Measurements from ENCODE around the gene DZIP1L.

DNA sequence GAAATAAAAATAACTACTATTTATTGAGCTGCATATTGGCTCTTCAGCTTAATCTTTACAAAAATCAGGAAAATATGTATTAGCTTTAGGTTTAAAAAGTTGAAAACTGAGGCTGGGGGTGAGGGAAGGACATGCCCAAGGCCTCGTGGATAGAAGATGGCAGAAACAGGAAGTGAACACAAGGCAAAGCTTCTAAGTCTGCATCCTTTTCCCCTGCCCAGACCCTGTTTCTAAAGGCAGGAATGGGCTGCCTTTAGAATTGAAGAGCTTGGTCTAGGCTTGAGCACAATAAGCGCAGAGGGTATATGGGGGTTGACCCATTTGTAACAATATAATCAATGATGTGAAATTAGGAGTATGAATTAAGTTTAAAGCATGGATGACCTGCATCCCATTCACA is 99.3 kb downstream of the DZIP1L start:
- TF ChIP-seq CTCF (IDR thresholded peaks at IDR 0.05) (no peak), POLR2A (IDR thresholded peaks at IDR 0.05; ENCODE audit: low read depth) (no peak), POLR2AphosphoS5 (IDR thresholded peaks at IDR 0.05) (no peak), EP300 (IDR thresholded peaks at IDR 0.05) (no peak)
